GM12878 (cell line): ENCODE data around the gene JAKMIP1. TPM values are rescaled to one million over a fixed set of nuclear protein-coding genes. Genes with fewer than 3 reads are reported as not detected.
A peak's percentile ranks its signal among the peaks of the same experiment; 100 is the strongest.

Experiments used
- ATAC-seq: fragments of 200-7000 bp; cut with Tn5 transposase; 3 replicates; pipeline ENCODE4 v1.9.1; 2020; ENCODE audit warnings: mild to moderate bottlenecking, moderate library complexity
- BruUV-seq: library from RNA; stranded (reverse); fragments of 400-500 nt; replicated peaks from 2 replicates; lab custom pipeline; 2021; lab: Mats Ljungman, UMichigan
- CTCF ChIA-PET: fragments of 300-600 bp; sonication (Branson Sonifier 250); formaldehyde crosslinking; extraction: SDS; loops from one replicate; lab custom pipeline; 2021; ENCODE audit warnings: inconsistent platforms; lab: Yijun Ruan, JAX
- POLR2A ChIA-PET: fragments of 350-600 bp; formaldehyde crosslinking; extraction: SDS; loops from one replicate; lab custom pipeline; 2021; ENCODE audit warnings: inconsistent platforms; lab: Charles Lee
- RAD21 ChIA-PET: fragments of 300-600 bp; sonication (Branson Sonifier 250); formaldehyde crosslinking; loops from one replicate; lab custom pipeline; 2023; ENCODE audit warnings: antibody characterized with exemption; ENCODE audit not compliant: unreplicated experiment; lab: Charles Lee
- SMC1A ChIA-PET: fragments of 300-600 bp; sonication (Branson Sonifier 250); formaldehyde crosslinking; loops from one replicate; lab custom pipeline; 2023; ENCODE audit not compliant: unreplicated experiment, uncharacterized antibody; lab: Charles Lee
- DNase-seq: peaks from one replicate; pipeline ENCODE4 v3.0.0-alpha.2; 2011; ENCODE audit warnings: low read depth, low spot score
- FAIRE-seq: peaks from 3 replicates; lab custom pipeline; 2011; peaks lifted over from hg19 to GRCh38; lab: Jason Lieb, UNC
- H2AFZ ChIP-seq: 2 replicates; pipeline ENCODE4 v1.6.0; 2011; ENCODE audit warnings: low read depth, low read length, control low read depth; ENCODE audit not compliant: control insufficient read depth
- H3K27ac ChIP-seq: 2 replicates; pipeline ENCODE4 v1.5.1; 2011; ENCODE audit warnings: control low read depth; ENCODE audit not compliant: control insufficient read depth, insufficient read depth
- H3K27me3 ChIP-seq, 2 experiments: replicated peaks in 1 of 2; 2 replicates each; pipeline versions ENCODE4 v1.6.0 to v1.6.1; 2011; ENCODE audit warnings: low read length in 1 of 2; ENCODE audit not compliant: control insufficient read depth in 2 of 2, insufficient read depth in 2 of 2
- H3K36me3 ChIP-seq, 2 experiments: 2 replicates each; pipeline ENCODE4 v1.5.1; 2011; ENCODE audit warnings: low read length in 1 of 2; ENCODE audit not compliant: control insufficient read depth in 2 of 2, insufficient read depth in 2 of 2
- H3K4me1 ChIP-seq: 2 replicates; pipeline ENCODE4 v1.6.1; 2011; ENCODE audit warnings: mild to moderate bottlenecking, low read length, moderate library complexity, mixed read lengths; ENCODE audit not compliant: control insufficient read depth, insufficient read depth
- H3K4me2 ChIP-seq: 2 replicates; pipeline ENCODE4 v1.6.0; 2011; ENCODE audit warnings: control low read depth; ENCODE audit not compliant: control insufficient read depth, insufficient read depth
- H3K4me3 ChIP-seq: fragments of 200-600 bp; sonication (generic); 2 replicates; pipeline ENCODE4 v1.5.1; 2016
- H3K79me2 ChIP-seq: 2 replicates; pipeline ENCODE4 v1.6.0; 2011; ENCODE audit warnings: low read length; ENCODE audit not compliant: control insufficient read depth, insufficient read depth
- H3K9ac ChIP-seq: 2 replicates; pipeline ENCODE4 v1.8.0; 2011; ENCODE audit warnings: low read length, control low read depth, mixed read lengths; ENCODE audit not compliant: control insufficient read depth, insufficient read depth
- H3K9me3 ChIP-seq: replicated peaks from 3 replicates; pipeline ENCODE4 v1.5.1; 2011; ENCODE audit warnings: mild to moderate bottlenecking, low read length; ENCODE audit not compliant: control insufficient read depth, insufficient read depth
- H4K20me1 ChIP-seq: 2 replicates; pipeline ENCODE4 v1.6.0; 2011; ENCODE audit not compliant: control insufficient read depth, insufficient read depth
- EED ChIP-seq: sonication (generic); IDR thresholded peaks from 2 replicates; pipeline ENCODE4 v1.6.1; 2016; ENCODE audit warnings: antibody characterized with exemption, low read depth
- IRF4 ChIP-seq: IDR thresholded peaks from 2 replicates; pipeline ENCODE4 v1.6.1; 2011; ENCODE audit warnings: low read depth, low read length
- JUNB ChIP-seq: IDR thresholded peaks from 2 replicates; pipeline ENCODE4 v1.6.1; 2016; ENCODE audit warnings: antibody characterized with exemption, mild to moderate bottlenecking
- PKNOX1 ChIP-seq: fragments of 450-650 bp; IDR thresholded peaks from 2 replicates; pipeline ENCODE4 v1.6.1; 2016; ENCODE audit warnings: mild to moderate bottlenecking
- whole genome bisulfite sequencing: methylation state at CpG from one replicate; pipeline ENCODE4 v1.1.6; 2016; ENCODE audit warnings: low lambda C conversion rate; ENCODE audit not compliant: insufficient replicate concordance, insufficient coverage; ENCODE audit errors: missing lambda C conversion rate; 5-methylcytosine and 5-hydroxymethylcytosine counted together
- in situ Hi-C: fragments of 300-500 bp; cut with MboI; formaldehyde crosslinking; loops from 9 replicates; pipeline ENCODE4 v1.14.3; 2018; ENCODE audit warnings: mixed read lengths
- intact Hi-C: fragments of 100-400 bp; cut with micrococcal nuclease; formaldehyde crosslinking; loops from one replicate; pipeline ENCODE4 v1.14.2; 2022; ENCODE audit not compliant: unreplicated experiment
- polyA plus RNA-seq, 11 experiments: library from polyadenylated mRNA; depleted of rRNA in 4 of 11; unstranded in 6 of 11; stranded (reverse) in 5 of 11; fragments of >200 nt; fragmentation: Nextera tagmentation in 4 of 11; fragmentation: Illumina TruSeq in 1 of 11; extraction: Ambion mirVana in 4 of 11; extraction: Trizol in 1 of 11; gene quantifications; 1 replicate in 1 of 11; 2 replicates in 10 of 11; pipeline versions ENCODE4 v1.2.1 to v1.2.3, GENCODE V29; 2011 to 2016; ENCODE audit warnings: inconsistent platforms in 2 of 11, missing spikeins in 2 of 11, low read depth in 1 of 11
- total RNA-seq, 4 experiments: library from RNA; depleted of rRNA in 3 of 4; stranded (reverse); fragments of >200 nt in 3 of 4; fragmentation: Illumina TruSeq in 1 of 4; extraction: Trizol in 1 of 4; gene quantifications; 2 replicates each; pipeline versions ENCODE4 v1.2.1 to v1.2.3, GENCODE V29; 2013 to 2021
- TF ChIP-seq, protein P1 (sequence below): fragments of 450-650 bp; IDR thresholded peaks from 2 replicates; pipeline ENCODE4 v1.6.1; 2016; ENCODE audit warnings: mild to moderate bottlenecking, moderate library complexity, borderline replicate concordance

Gene JAKMIP1
- total and polyA plus RNA-seq, 10 of the 15 experiments (the other 5 are each of a cell fraction or from before 2014, with no cell fraction given) = 0.52 to 16.7 (median 12.3) TPM

- 28% methylated on average over 9 of the region's 9 CpGs for WGBS
- Histone ChIP-seq H3K4me1 (peaks cover 6% of the 10 kb centered on the region), H3K36me3 (no peaks in the 10 kb centered on the region), H3K9me3 (peaks cover 7% of the 10 kb centered on the region; the same call in 2 of the 3 replicates), H2AFZ (no peak overlapping the region), H3K9ac (no peak overlapping the region), H3K79me2 (no peaks in the 10 kb centered on the region), H3K4me3 (no peak overlapping the region), H3K27me3 (peaks cover 0 to 5% of the 10 kb centered on the region in 2 experiments; a peak in 1 of 4 replicates), H4K20me1 (no peaks in the 10 kb centered on the region), H3K4me2 (peak overlapping the region; percentile 3; the same call in 1 of the 2 replicates), H3K27ac (no peak overlapping the region)
- DNase-seq (no peak), FAIRE-seq (no peak), ATAC-seq (no peak; the same call in 1 of the 3 replicates)
- SMC1A ChIA-PET = interaction anchor here (0.8 kb wide), 1 partner anchor 15 kb away, joined by 3 read pairs; no protein-coding TSS in a partner anchor
- intact Hi-C loops = no loop called here
- in situ Hi-C loops = no loop called here
- POLR2A ChIA-PET = interaction anchor here (0.6 kb wide), 1 partner anchor 13 kb away, joined by 3 read pairs; no protein-coding TSS in a partner anchor
- RAD21 ChIA-PET = no interaction called here
- CTCF ChIA-PET = interaction anchor here (0.6 to 3.8 kb wide), 6 partner anchors 16 to 988 kb away, joined by 3 to 21 read pairs (median 3); no protein-coding TSS in a partner anchor
- TF ChIP-seq IRF4 = 0 out of 2 replicates have a peak, but pooled peaks have one; percentile 30
- no peak for TF ChIP-seq PKNOX1
- 0 out of 2 replicates have a peak, but pooled peaks have one; percentile 17 for TF ChIP-seq EED
- TF ChIP-seq, protein P1, sequence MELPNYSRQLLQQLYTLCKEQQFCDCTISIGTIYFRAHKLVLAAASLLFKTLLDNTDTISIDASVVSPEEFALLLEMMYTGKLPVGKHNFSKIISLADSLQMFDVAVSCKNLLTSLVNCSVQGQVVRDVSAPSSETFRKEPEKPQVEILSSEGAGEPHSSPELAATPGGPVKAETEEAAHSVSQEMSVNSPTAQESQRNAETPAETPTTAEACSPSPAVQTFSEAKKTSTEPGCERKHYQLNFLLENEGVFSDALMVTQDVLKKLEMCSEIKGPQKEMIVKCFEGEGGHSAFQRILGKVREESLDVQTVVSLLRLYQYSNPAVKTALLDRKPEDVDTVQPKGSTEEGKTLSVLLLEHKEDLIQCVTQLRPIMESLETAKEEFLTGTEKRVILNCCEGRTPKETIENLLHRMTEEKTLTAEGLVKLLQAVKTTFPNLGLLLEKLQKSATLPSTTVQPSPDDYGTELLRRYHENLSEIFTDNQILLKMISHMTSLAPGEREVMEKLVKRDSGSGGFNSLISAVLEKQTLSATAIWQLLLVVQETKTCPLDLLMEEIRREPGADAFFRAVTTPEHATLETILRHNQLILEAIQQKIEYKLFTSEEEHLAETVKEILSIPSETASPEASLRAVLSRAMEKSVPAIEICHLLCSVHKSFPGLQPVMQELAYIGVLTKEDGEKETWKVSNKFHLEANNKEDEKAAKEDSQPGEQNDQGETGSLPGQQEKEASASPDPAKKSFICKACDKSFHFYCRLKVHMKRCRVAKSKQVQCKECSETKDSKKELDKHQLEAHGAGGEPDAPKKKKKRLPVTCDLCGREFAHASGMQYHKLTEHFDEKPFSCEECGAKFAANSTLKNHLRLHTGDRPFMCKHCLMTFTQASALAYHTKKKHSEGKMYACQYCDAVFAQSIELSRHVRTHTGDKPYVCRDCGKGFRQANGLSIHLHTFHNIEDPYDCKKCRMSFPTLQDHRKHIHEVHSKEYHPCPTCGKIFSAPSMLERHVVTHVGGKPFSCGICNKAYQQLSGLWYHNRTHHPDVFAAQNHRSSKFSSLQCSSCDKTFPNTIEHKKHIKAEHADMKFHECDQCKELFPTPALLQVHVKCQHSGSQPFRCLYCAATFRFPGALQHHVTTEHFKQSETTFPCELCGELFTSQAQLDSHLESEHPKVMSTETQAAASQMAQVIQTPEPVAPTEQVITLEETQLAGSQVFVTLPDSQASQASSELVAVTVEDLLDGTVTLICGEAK = no peak
- TF ChIP-seq JUNB = 0 out of 2 replicates have a peak, but pooled peaks have one; percentile 10
- no TSS peak for BruUV-seq
Measured at GRCh38 chr4:5982156-5982973, 218.0 kb downstream of the JAKMIP1 start.
